CD4-positive, CD25-positive, alpha-beta regulatory T cell (primary cell): Measurements from ENCODE around the gene IVL. TPM values are rescaled to one million over a fixed set of nuclear protein-coding genes. Genes with fewer than 3 reads are reported as not detected.

Experiments used
- ATAC-seq, 2 donors: fragments of 150-1000 bp; cut with Tn5 transposase; one replicate each; pipeline ENCODE4 v1.10.0; 2021; ENCODE audit warnings: low read depth in 2 of 2, moderate number of reproducible peaks in 2 of 2, moderate library complexity in 1 of 2
- DNase-seq, 3 donors: peaks; one replicate each; pipeline versions ENCODE4 v3.0.0 to v3.0.0-alpha.2; 2012 to 2022; ENCODE audit warnings: mixed read lengths in 1 of 3
- H3K27ac ChIP-seq: one replicate; pipeline ENCODE4 v1.7.0; 2013; ENCODE audit warnings: mild to moderate bottlenecking, low read length; ENCODE audit not compliant: insufficient read depth, poor library complexity, severe bottlenecking
- H3K27me3 ChIP-seq: one replicate; pipeline ENCODE4 v1.7.0; 2013; ENCODE audit warnings: low read length; ENCODE audit not compliant: control insufficient read depth, insufficient read depth
- H3K36me3 ChIP-seq: one replicate; pipeline ENCODE4 v1.7.0; 2013; ENCODE audit warnings: mild to moderate bottlenecking, low read length, moderate library complexity; ENCODE audit not compliant: control insufficient read depth, insufficient read depth
- H3K4me1 ChIP-seq: 2 replicates; pipeline ENCODE4 v1.7.0; 2013; ENCODE audit warnings: mild to moderate bottlenecking, low read length; ENCODE audit not compliant: insufficient read depth, control insufficient read depth, poor library complexity, severe bottlenecking
- H3K4me3 ChIP-seq: one replicate; pipeline ENCODE4 v1.7.0; 2013; ENCODE audit warnings: low read depth, mild to moderate bottlenecking, low read length, moderate library complexity
- H3K9me3 ChIP-seq, 2 experiments: 1 replicate in 1 of 2; 2 replicates in 1 of 2; pipeline ENCODE4 v1.7.0; 2013; ENCODE audit warnings: low read length in 2 of 2, mild to moderate bottlenecking in 1 of 2, moderate library complexity in 1 of 2; ENCODE audit not compliant: control insufficient read depth in 2 of 2
- H3K27ac Mint-ChIP-seq, 3 donors: one replicate each; pipeline ENCODE4 v1.8.0; 2020 to 2022; ENCODE audit warnings: mild to moderate bottlenecking in 3 of 3, mixed read lengths in 3 of 3, moderate library complexity in 2 of 3
- H3K27me3 Mint-ChIP-seq: one replicate; pipeline ENCODE4 v1.8.0; 2022; ENCODE audit warnings: mild to moderate bottlenecking, mixed read lengths
- H3K36me3 Mint-ChIP-seq: one replicate; pipeline ENCODE4 v1.8.0; 2020; ENCODE audit warnings: mixed read lengths
- H3K4me1 Mint-ChIP-seq, 4 donors: one replicate each; pipeline ENCODE4 v1.8.0; 2020 to 2022; ENCODE audit warnings: mixed read lengths in 4 of 4, mild to moderate bottlenecking in 1 of 4
- H3K4me3 Mint-ChIP-seq, 4 donors: one replicate each; pipeline ENCODE4 v1.8.0; 2020 to 2022; ENCODE audit warnings: mild to moderate bottlenecking in 4 of 4, mixed read lengths in 4 of 4, moderate library complexity in 3 of 4
- H3K9me3 Mint-ChIP-seq, 7 donors: one replicate each; pipeline ENCODE4 v1.8.0; 2020 to 2022; ENCODE audit warnings: mixed read lengths in 7 of 7, mild to moderate bottlenecking in 3 of 7, moderate library complexity in 2 of 7
- polyA plus RNA-seq, 4 donors: library from polyadenylated mRNA; unstranded; fragments of 300-500 nt; fragmentation: Illumina TruSeq; gene quantifications; one replicate each; pipeline ENCODE4 v1.2.3, GENCODE V29; 2021
- total RNA-seq: library from RNA; stranded (reverse); gene quantifications from one replicate; pipeline ENCODE4 v1.2.3, GENCODE V29; 2022

IVL gene
- total and polyA plus RNA-seq, 5 donors from 2014 or later, result not detected

DNA sequence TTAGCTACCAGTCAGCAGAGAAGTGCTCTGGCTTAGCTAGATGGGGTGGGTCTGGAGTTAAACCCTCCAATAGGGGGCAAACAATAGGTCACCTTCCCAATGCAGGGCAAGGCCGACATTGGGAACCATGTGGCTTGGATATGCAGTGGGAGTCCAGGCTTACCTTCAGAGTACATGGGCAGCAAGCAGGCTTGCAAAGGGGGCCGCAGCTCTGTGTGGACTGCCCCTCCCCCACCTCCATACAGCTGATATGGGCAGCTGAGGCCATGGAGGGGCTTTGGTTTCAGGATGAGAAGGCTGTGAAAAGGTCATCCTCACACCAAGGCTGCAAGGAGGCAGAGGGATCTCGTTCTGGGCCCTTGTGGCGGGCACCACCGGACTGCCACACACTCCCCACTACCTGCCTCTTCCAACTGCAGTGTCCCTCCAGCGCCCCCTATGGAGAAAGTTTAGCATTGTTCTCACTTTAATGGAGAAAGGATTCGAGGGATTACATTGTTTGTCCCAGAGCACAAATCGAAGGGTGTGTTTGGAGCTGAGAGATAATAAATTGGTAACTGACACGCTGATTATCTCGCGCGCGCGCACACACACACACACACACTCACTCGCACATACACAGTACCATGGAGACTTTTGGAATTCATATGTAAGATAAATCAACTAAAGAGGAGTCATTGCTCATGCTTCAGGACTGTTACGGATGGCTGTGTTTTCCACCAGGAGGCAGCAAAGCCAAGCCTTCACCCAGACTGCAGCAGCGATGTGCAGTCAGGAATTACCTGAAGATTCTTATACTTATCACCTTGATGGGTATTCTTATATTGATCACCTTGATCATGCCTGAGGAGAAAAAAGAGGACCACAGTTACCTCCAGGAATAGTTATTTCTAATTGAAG lies 37.3 kb upstream of the IVL start:
- no peaks in the 10 kb centered on the region for H3K36me3 ChIP-seq
- no peaks in the 10 kb centered on the region for H3K9me3 ChIP-seq
- Mint-ChIP-seq H3K27me3 (no peaks in the 10 kb centered on the region), H3K4me1 (no peaks in the 10 kb centered on the region), H3K36me3 (no peaks in the 10 kb centered on the region), H3K9me3 (no peaks in the 10 kb centered on the region), H3K4me3 (no peak overlapping the region), H3K27ac (no peak overlapping the region)
- peaks cover 11% of the 10 kb centered on the region for H3K27me3 ChIP-seq
- H3K4me1 ChIP-seq, result no peaks in the 10 kb centered on the region
- ATAC-seq (no peak), DNase-seq (peak in 1 of 3 donors; percentile 9)
- no peak overlapping the region for H3K4me3 ChIP-seq
- no peak overlapping the region for H3K27ac ChIP-seq

- no peak overlapping the region for H3K27ac Mint-ChIP-seq
- DNase-seq (no peak), ATAC-seq (no peak)
- no peaks in the 10 kb centered on the region for H3K27me3 Mint-ChIP-seq
- no peaks in the 10 kb centered on the region for H3K9me3 Mint-ChIP-seq
- H3K27ac ChIP-seq, result no peak overlapping the region
- no peaks in the 10 kb centered on the region for H3K36me3 ChIP-seq
- H3K4me1 Mint-ChIP-seq, result no peaks in the 10 kb centered on the region
- no peaks in the 10 kb centered on the region for H3K4me1 ChIP-seq
- H3K4me3 ChIP-seq, result no peak overlapping the region
- H3K27me3 ChIP-seq, result peaks cover 10% of the 10 kb centered on the region
- H3K36me3 Mint-ChIP-seq, result no peaks in the 10 kb centered on the region
- H3K9me3 ChIP-seq, result no peaks in the 10 kb centered on the region
- no peak overlapping the region for H3K4me3 Mint-ChIP-seq
These were observed 36.6 kb upstream of the IVL start for GRCh38 chr1:152871731-152872126.

GRCh38 chr1:152873495-152873894 lies 34.9 kb upstream of the IVL start:
- no peaks in the 10 kb centered on the region for H3K27me3 Mint-ChIP-seq
- no peak overlapping the region for H3K27ac Mint-ChIP-seq
- no peak for ATAC-seq

DNA sequence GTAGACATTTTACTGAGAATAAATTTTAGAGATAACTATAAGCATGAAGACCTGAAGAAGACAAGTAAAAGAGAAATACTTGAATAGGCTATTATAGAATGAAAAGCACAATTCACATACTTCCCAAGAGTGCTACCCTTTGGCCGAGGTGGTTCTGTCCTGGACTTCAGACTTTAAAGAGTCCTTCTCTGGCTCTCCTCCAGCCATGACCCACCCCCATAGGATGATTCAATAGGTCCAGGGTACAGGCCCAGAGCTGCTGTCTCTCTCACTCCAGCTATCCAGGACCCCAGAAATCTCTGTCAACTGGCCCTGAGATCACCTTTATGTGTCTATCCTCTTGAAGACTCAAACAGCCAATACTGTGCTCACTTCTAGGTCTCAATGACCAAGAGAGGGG lies 31.5 kb upstream of the IVL start:
- Histone ChIP-seq H3K27ac (no peak overlapping the region), H3K4me1 (no peaks in the 10 kb centered on the region)

More at GRCh38 chr1:152873495-152873894, 34.9 kb upstream of the IVL start:
- no peaks in the 10 kb centered on the region for H3K4me1 Mint-ChIP-seq
- no peak overlapping the region for H3K4me3 Mint-ChIP-seq
- Histone ChIP-seq H3K9me3 (no peaks in the 10 kb centered on the region), H3K27me3 (peaks cover 5% of the 10 kb centered on the region), H3K36me3 (no peaks in the 10 kb centered on the region), H3K27ac (no peak overlapping the region), H3K4me3 (no peak overlapping the region), H3K4me1 (no peaks in the 10 kb centered on the region)
- no peaks in the 10 kb centered on the region for H3K36me3 Mint-ChIP-seq
- H3K9me3 Mint-ChIP-seq, result peaks cover 0 to 3% (median 0%) of the 10 kb centered on the region in 7 donors
- DNase-seq, result no peak

DNA sequence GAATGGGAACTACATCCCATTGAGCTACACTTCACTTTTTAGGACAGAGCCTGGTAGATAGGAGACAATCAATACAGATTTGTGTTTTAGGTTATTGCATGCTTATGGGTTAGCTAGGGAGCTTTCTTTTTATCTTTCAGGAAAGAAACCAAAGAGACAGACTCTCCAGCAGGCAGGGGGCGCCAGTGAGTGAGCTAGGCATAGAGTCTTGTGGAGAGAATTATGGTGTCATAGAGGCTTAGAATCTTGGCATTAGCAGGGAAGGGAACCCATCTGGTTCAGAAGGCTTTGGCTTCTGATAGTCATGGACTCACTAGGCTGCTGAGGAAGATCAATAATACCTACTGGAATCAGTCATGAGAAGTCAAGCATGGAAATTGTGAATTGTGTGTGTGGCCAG lies 30.3 kb upstream of the IVL start, which contains the start of gene SMCP:
Gene SMCP, plus strand, starts transcription at position 281 of the 400 bp plus-strand sequence. CDS start 6,101 bp downstream, outside the sequence.
- H3K9me3 Mint-ChIP-seq, result peaks cover 0 to 4% (median 1%) of the 10 kb centered on the region in 7 donors
- Histone ChIP-seq H3K4me3 (no peak within 1 kb of the TSS), H3K36me3 (no peaks in the 10 kb centered on the region), H3K27me3 (no peaks in the 10 kb centered on the region), H3K4me1 (no peaks in the 10 kb centered on the region), H3K9me3 (no peaks in the 10 kb centered on the region), H3K27ac (no peak within 1 kb of the TSS)
- H3K27me3 Mint-ChIP-seq, result no peaks in the 10 kb centered on the region
- no peaks in the 10 kb centered on the region for H3K36me3 Mint-ChIP-seq
- ATAC-seq (no peak), DNase-seq (peak in 1 of 3 donors; percentile 11)
- H3K4me1 Mint-ChIP-seq, result peaks cover 0 to 2% (median 0%) of the 10 kb centered on the region in 4 donors
- peak within 1 kb of the TSS in 1 of 3 donors; percentile 82 for H3K27ac Mint-ChIP-seq
- no peak within 1 kb of the TSS for H3K4me3 Mint-ChIP-seq

More for the DNA sequence above, 31.5 kb upstream of the IVL start:
- peaks cover 0 to 2% (median 0%) of the 10 kb centered on the region in 4 donors for H3K4me1 Mint-ChIP-seq
- H3K36me3 ChIP-seq, result no peaks in the 10 kb centered on the region
- H3K27me3 Mint-ChIP-seq, result no peaks in the 10 kb centered on the region
- ATAC-seq (no peak), DNase-seq (no peak)
- H3K36me3 Mint-ChIP-seq, result no peaks in the 10 kb centered on the region
- H3K4me3 Mint-ChIP-seq, result no peak overlapping the region
- H3K9me3 Mint-ChIP-seq, result peaks cover 0 to 4% (median 1%) of the 10 kb centered on the region in 7 donors
- H3K27ac Mint-ChIP-seq, result no peak overlapping the region
- no peak overlapping the region for H3K4me3 ChIP-seq
- H3K27me3 ChIP-seq, result peaks cover 3% of the 10 kb centered on the region
- no peaks in the 10 kb centered on the region for H3K9me3 ChIP-seq

- Histone ChIP-seq H3K4me1 (no peaks in the 10 kb centered on the region), H3K27me3 (no peaks in the 10 kb centered on the region), H3K4me3 (no peak overlapping the region), H3K9me3 (no peaks in the 10 kb centered on the region), H3K36me3 (no peaks in the 10 kb centered on the region), H3K27ac (no peak overlapping the region)
- DNase-seq (no peak), ATAC-seq (no peak)
- peaks cover 0 to 4% (median 1%) of the 10 kb centered on the region in 7 donors for H3K9me3 Mint-ChIP-seq
- peak overlapping the region in 1 of 4 donors; percentile 5 for H3K4me3 Mint-ChIP-seq
- H3K4me1 Mint-ChIP-seq, result peaks cover 0 to 2% (median 0%) of the 10 kb centered on the region in 4 donors
- H3K27me3 Mint-ChIP-seq, result no peaks in the 10 kb centered on the region
- no peak overlapping the region for H3K27ac Mint-ChIP-seq
- H3K36me3 Mint-ChIP-seq, result no peaks in the 10 kb centered on the region
These were observed 28.7 kb upstream of the IVL start for GRCh38 chr1:152879559-152880198.

DNA sequence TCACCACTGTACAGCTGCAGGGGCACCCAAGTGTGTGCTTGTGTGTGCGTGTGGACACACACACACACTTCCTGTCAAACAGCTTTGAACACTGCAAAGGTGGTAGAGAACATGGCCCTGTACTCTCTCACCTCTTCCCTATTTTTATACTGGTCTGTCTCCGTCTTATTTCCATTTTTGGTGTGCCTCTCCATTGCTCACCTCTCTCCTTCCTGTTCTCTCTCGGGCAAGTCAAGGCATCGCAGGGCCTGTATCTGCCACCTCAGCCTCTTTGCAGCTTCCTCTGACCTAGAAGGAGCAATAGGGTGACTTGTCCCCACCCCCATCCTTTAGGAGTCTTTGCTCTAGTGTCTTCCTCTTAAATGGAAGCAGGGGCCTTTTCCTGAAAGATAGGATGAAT lies 28.0 kb upstream of the IVL start:
- Histone ChIP-seq H3K27ac (no peak overlapping the region), H3K4me1 (no peaks in the 10 kb centered on the region), H3K27me3 (no peaks in the 10 kb centered on the region), H3K36me3 (no peaks in the 10 kb centered on the region), H3K9me3 (no peaks in the 10 kb centered on the region), H3K4me3 (no peak overlapping the region)
- H3K36me3 Mint-ChIP-seq, result no peaks in the 10 kb centered on the region
- DNase-seq, result no peak
- H3K27me3 Mint-ChIP-seq, result no peaks in the 10 kb centered on the region
- H3K9me3 Mint-ChIP-seq, result peaks cover 0 to 4% (median 1%) of the 10 kb centered on the region in 7 donors
- H3K4me3 Mint-ChIP-seq, result no peak overlapping the region
- H3K4me1 Mint-ChIP-seq, result peaks cover 0 to 2% (median 0%) of the 10 kb centered on the region in 4 donors
- no peak for ATAC-seq
- H3K27ac Mint-ChIP-seq, result no peak overlapping the region
